ENCODE measurements around the gene EIF2B5. TPM values are rescaled to one million over a fixed set of nuclear protein-coding genes. Genes with fewer than 3 reads are reported as not detected.

Gene EIF2B5
- total and polyA plus RNA-seq, 9 of the 15 experiments (the other 6 are each of a cell fraction or from before 2014, with no cell fraction given), result 19.1 to 92.4 (median 74.0) TPM

- TF ChIP-seq CTCFL (IDR thresholded peaks at IDR 0.05; ENCODE audit: borderline replicate concordance, insufficient read depth, low read depth, low read length, poor library complexity, severe bottlenecking), result no peak
- TF ChIP-seq ZNF347 (CRISPR knock-in tag; IDR thresholded peaks at IDR 0.05; ENCODE audit: low read depth), result no peak
- no peak for TF ChIP-seq XRCC5 (IDR thresholded peaks at IDR 0.05; ENCODE audit: low read depth, low read length)
- no peak for TF ChIP-seq MIER1 (IDR thresholded peaks at IDR 0.05; ENCODE audit: low read depth)
- TF ChIP-seq EP400 (IDR thresholded peaks at IDR 0.05), result no peak
- TF ChIP-seq IFI16 (CRISPR knock-in tag; IDR thresholded peaks at IDR 0.05), result no peak
- TF ChIP-seq KDM2B (CRISPR knock-in tag; IDR thresholded peaks at IDR 0.05), result no peak
Measured at GRCh38 chr3:184168363-184169120, 33.4 kb downstream of the EIF2B5 start (continued).
